ENCODE measurements around the gene INTS11.

DNA sequence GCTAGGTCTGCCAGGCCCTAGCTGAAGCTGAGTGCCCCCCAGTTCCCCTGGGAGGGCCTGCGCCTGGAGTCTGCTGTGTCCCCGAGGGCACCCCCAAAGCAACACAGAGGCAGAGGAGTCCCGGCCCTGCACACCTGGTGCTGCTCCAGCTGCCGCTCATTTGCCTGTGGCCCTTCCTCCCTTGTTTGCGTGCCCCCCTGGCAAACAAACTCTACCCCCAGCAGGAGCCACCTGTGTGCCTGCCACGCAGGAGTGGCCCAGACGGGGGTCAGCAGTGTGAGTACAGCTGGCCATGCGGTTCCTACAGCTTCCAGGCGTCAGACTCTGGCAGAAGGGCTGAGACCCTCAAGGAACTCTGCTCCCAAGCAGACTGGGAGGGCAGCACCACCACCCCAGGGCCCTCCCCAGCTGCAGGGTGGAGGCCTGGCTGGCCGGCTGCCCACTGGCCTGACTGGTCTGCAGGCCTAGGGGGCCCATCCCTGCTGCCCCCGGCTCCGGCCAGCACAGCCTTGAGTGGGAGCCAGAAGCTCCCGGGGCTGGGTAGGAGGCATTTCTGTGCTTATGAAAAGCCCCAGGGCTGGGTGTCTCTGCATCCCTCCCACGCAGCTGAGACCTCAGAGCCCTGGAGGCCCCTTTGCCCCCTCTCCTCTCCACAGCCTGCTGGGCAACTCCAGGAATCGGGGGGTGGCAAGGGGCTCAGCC, 6.1 kb upstream of the INTS11 start:
- TF ChIP-seq ZNF416 (tag by site-specific recombination; IDR thresholded peaks at IDR 0.05) (no peak), ZSCAN30 (tag by site-specific recombination; IDR thresholded peaks at IDR 0.05) (no peak), CTCF (tag by site-specific recombination; IDR thresholded peaks at IDR 0.05) (no peak), ZNF747 (tag by site-specific recombination; IDR thresholded peaks at IDR 0.05) (no peak), YY1 (tag by site-specific recombination; IDR thresholded peaks at IDR 0.05) (no peak), ZNF19 (tag by site-specific recombination; IDR thresholded peaks at IDR 0.05; ENCODE audit: low read depth) (no peak), KLF10 (tag by site-specific recombination; IDR thresholded peaks at IDR 0.05) (no peak), SCRT2 (tag by site-specific recombination; IDR thresholded peaks at IDR 0.05) (no peak), FEZF1 (tag by site-specific recombination; IDR thresholded peaks at IDR 0.05) (no peak)
- TF ChIP-seq, protein P1, sequence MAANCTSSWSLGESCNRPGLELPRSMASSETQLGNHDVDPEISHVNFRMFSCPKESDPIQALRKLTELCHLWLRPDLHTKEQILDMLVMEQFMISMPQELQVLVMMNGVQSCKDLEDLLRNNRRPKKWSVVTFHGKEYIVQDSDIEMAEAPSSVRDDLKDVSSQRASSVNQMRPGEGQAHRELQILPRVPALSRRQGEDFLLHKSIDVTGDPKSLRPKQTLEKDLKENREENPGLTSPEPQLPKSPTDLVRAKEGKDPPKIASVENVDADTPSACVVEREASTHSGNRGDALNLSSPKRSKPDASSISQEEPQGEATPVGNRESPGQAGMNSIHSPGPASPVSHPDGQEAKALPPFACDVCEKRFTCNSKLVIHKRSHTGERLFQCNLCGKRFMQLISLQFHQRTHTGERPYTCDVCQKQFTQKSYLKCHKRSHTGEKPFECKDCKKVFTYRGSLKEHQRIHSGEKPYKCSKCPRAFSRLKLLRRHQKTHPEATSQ (tag by site-specific recombination; IDR thresholded peaks at IDR 0.05) = no peak

Data from HEK293 (cell line).